Frontal cortex (tissue), 4 donors: ENCODE results near the gene KIAA0513. TPM values are rescaled to one million over a fixed set of nuclear protein-coding genes. Genes with fewer than 3 reads are reported as not detected.

Source experiments
- DNase-seq, 2 donors: peaks; one replicate each; pipeline ENCODE4 v3.0.0; 2012; ENCODE audit warnings: low spot score in 2 of 2
- FAIRE-seq: peaks from 2 replicates; lab custom pipeline; 2012; peaks lifted over from hg19 to GRCh38; lab: Jason Lieb, UNC
- total RNA-seq: library from RNA; depleted of rRNA; stranded (reverse); fragments of >200 nt; gene quantifications from one replicate; pipeline ENCODE4 v1.2.3, GENCODE V29; 2014
- donor health status: control.
- donor health status: control.
- donor health status: control.

Gene KIAA0513
- total RNA-seq, 1 donor from 2014 or later: 55.8 TPM

- FAIRE-seq: no peak
- no peak for DNase-seq
Observed at GRCh38 chr16:85065099-85065498, 37.5 kb downstream of the KIAA0513 start.

- FAIRE-seq: no peak
- no peak for DNase-seq
Observed at GRCh38 chr16:85066346-85066885, 38.8 kb downstream of the KIAA0513 start.

GRCh38 chr16:85067024-85067423 is 39.4 kb downstream of the KIAA0513 start:
- FAIRE-seq (no peak), DNase-seq (no peak)

GRCh38 chr16:85067426-85067825 is 39.8 kb downstream of the KIAA0513 start:
- DNase-seq: no peak
- FAIRE-seq: no peak

- FAIRE-seq: no peak
- no peak for DNase-seq
Observed at GRCh38 chr16:85068746-85069145, 41.2 kb downstream of the KIAA0513 start.

- DNase-seq (no peak), FAIRE-seq (no peak)
Observed at GRCh38 chr16:85069171-85069570, 41.6 kb downstream of the KIAA0513 start.

GRCh38 chr16:85072076-85072860 is 44.7 kb downstream of the KIAA0513 start:
- DNase-seq: no peak
- no peak for FAIRE-seq

- FAIRE-seq: no peak
- DNase-seq: no peak
Observed at GRCh38 chr16:85072947-85073346, 45.4 kb downstream of the KIAA0513 start.

GRCh38 chr16:85074225-85074914 is 46.8 kb downstream of the KIAA0513 start:
- DNase-seq: no peak
- no peak for FAIRE-seq

- FAIRE-seq: no peak
- DNase-seq: no peak
Observed at GRCh38 chr16:85075236-85075924, 47.8 kb downstream of the KIAA0513 start.

GRCh38 chr16:85077039-85077438 is 49.4 kb downstream of the KIAA0513 start:
- no peak for DNase-seq
- FAIRE-seq: no peak

GRCh38 chr16:85077576-85078125 is 50.1 kb downstream of the KIAA0513 start:
- no peak for FAIRE-seq
- no peak for DNase-seq

- DNase-seq (no peak), FAIRE-seq (no peak)
Observed at GRCh38 chr16:85078226-85078625, 50.6 kb downstream of the KIAA0513 start.

GRCh38 chr16:85078952-85079351 is 51.4 kb downstream of the KIAA0513 start:
- FAIRE-seq (no peak), DNase-seq (no peak)

GRCh38 chr16:85079785-85080570 is 52.4 kb downstream of the KIAA0513 start:
- DNase-seq: no peak
- no peak for FAIRE-seq

GRCh38 chr16:85081038-85081437 is 53.4 kb downstream of the KIAA0513 start:
- no peak for FAIRE-seq
- DNase-seq: no peak

GRCh38 chr16:85081765-85082164 is 54.2 kb downstream of the KIAA0513 start:
- DNase-seq (no peak), FAIRE-seq (no peak)

- FAIRE-seq (no peak), DNase-seq (no peak)
Observed at GRCh38 chr16:85082173-85083050, 54.8 kb downstream of the KIAA0513 start.
